Effector CD8-positive, alpha-beta T cell (primary cell): ENCODE measurements around the gene CCDC85C.

Experiments used
- DNase-seq: peaks from one replicate; lab custom pipeline; 2025; lab: John Stamatoyannopoulos, UW

The CCDC85C gene

GRCh38 chr14:99572173-99572999 is 31.6 kb downstream of the CCDC85C start:
- DNase-seq, result no peak

GRCh38 chr14:99571303-99571986 is 32.6 kb downstream of the CCDC85C start:
- DNase-seq, result no peak

GRCh38 chr14:99570544-99571302 is 33.3 kb downstream of the CCDC85C start:
- no peak for DNase-seq

DNA sequence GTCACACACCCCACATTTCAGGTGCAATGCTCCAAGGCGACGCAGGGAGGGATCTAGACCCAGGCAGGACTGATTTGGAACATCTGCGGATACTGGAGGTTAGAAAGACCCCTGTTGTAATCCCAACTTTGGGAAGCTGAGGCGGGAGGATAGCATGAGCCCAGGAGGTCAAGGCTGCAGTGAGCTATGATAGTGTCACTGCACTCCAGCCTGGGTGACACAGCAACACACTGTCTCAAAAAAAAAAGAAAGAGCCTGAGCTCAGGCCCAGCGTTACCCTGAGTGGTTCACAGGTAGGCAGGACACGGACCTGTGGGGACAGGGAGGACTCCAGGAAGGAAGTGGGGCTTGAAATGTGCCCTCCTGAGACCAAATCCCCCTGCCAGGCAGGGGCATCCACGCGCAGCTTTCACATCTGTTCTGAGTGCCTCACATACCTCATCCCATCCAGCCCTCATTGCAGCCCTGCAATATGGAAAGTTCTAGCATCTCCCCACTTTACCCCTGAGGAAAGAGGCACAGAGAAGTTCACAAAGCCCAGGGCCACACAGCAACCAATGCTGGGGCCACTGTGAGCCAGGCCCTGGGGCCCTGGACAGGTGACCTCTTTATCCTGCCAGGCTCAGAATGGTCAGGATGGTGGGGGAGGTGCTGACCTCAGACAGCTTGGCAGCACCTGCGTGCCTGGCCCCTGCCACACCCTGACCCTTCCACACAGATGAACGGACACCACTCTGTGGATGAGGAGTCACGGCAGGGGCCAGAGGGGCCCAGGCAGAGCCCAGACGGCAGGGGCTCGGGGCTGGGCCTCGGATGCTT is 34.1 kb downstream of the CCDC85C start:
- DNase-seq, result no peak

- DNase-seq, result no peak
Measured at GRCh38 chr14:99568567-99569560, 35.1 kb downstream of the CCDC85C start.

GRCh38 chr14:99566390-99567354 is 37.3 kb downstream of the CCDC85C start:
- DNase-seq, result no peak

DNA sequence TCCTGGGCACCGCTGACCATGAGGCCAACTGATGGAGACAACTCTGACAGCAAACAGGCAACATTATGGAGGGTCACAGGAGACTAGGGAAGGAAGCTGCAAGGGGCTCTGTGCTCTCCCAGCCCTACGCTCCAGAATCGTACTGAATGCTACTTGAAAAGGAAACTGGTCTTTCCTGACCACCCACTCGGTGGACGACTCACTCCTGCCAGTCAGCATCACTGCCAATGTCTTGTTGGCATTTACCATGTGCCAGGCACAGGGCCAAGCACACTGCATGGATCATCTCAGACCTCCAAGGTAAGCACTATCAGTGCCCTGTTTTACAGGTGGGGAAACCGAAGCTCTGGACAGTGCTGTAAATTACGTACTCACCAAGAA is 38.0 kb downstream of the CCDC85C start:
- no peak for DNase-seq

GRCh38 chr14:99565383-99565782 is 38.6 kb downstream of the CCDC85C start:
- DNase-seq, result no peak

- no peak for DNase-seq
Measured at GRCh38 chr14:99564926-99565259, 39.1 kb downstream of the CCDC85C start.

DNA sequence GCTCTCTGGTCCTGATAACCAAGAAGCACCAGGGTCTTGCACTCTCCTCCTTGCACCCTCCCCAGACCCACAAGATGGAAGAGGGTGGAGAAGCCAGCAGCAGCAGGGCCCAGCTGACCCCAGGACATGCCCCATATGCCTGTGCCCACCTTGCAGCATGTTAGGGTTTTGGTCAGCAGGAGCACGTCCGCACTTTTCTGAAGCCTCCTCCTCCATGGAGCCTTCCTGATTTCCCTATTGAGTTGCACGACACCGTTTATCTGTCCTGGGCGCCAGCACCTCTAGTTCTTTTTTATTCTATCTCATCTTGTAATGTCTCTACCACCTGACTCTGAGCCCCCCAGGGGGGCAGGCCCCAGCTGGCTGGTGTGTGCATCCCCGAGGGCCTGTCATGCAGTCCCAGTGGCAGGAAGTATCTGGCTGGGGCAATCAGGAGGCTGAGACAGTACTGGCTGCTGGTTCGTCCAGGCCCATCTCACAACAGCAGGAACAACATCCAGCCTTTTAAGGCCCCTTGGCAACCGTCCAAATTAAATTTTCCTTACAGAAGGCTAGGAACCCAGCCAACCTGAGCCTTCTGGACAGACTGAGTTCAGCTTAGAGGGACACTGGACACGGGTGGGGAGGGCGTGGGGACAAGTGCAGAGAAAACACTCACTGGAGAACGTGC is 39.6 kb downstream of the CCDC85C start:
- DNase-seq, result no peak

DNA sequence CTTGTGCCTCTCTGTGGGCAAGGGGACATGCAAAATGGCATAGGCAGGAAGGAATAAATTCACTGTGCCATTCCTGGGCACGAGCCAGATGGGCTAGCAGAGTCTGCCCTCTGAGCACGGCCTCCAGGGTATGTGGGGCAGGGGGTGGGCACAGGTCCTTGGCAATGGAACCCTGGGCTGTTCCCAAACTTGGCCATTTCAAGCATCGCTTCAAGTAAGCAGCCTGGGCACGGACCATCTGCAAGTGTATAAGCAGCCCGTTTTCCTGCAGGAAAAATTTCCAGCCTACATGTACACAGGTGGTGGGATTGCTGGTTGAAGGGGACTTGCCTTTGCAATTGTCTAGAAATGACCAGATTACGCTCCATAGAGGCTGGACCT is 40.3 kb downstream of the CCDC85C start:
- DNase-seq, result no peak

DNA sequence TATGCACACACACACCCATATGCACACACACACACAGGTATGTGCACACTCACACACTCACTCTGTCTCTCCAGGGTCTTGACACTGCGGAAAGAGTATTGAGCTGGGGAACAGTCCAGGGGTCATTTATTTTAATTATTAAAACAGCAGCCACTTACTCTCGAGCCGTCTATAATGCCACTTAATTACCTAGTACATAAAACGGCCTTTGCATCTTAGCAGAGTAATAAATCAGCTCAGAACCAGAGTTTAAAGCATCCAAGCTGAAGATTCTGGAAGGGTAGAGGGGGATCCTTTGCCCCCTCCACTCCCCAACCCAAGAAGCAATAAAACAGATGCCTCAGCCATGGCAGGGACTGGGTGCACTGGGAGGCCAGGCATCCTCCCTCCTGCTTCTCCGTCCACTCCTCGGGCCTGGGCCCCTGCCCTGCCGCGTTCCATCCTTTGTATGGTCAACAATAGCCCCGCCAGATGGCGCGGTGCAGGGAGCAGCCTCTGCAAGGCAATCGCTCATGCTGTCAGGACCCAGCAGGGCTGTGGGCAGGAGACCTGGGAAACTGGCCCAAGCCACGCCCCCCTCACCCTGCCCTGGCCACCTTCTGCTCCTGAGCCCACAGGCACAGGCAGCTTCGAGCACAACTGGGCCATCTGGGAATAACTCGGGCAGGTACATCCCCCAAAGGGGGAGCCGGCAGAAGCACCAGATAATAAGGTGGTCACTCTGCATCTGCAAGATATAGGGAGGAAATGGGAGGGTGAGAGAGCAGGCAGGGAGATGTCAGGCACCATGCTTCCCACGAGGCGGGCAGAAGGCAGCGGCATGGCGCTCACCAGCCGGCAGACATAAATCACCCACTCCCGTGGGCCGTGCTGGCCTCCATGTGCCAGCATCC is 40.9 kb downstream of the CCDC85C start:
- no peak for DNase-seq

- no peak for DNase-seq
Measured at GRCh38 chr14:99561864-99562263, 42.1 kb downstream of the CCDC85C start.

DNA sequence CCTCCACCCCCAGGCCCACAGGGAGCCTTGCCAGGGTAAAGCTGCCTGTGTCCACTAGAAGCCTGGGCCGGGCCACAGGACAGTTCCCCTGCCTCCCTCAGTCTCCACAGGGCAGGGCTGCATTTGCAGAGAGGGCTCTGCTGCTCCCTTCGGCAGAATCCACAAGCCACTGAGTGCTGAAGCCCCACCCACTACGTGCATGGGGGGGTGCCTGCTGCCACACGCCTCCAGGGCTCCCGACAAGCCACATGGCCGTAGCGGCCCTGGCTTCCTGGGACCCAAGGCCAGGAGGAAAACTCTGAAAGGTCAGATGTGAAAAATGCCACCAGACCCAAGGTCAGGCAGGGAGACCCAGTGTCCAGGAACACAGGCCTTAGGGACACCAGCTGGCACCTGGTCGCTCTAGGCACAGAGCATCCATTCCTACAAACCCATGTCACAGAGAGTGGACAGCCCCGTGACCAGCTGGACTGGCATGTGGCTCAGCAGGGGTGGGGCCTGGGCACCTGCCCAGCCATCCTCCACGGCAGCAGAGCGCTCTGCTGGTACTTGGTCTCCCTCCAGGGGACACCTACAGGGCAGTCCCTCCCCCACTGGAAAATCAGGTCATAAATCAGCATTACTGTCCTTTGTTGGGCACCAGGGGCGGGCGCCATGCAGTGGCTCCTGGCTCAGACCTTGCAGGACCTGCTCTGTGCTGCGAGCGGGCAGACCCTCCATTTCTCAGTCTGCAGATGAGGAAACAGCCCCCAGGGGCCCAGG is 42.9 kb downstream of the CCDC85C start:
- no peak for DNase-seq

DNA sequence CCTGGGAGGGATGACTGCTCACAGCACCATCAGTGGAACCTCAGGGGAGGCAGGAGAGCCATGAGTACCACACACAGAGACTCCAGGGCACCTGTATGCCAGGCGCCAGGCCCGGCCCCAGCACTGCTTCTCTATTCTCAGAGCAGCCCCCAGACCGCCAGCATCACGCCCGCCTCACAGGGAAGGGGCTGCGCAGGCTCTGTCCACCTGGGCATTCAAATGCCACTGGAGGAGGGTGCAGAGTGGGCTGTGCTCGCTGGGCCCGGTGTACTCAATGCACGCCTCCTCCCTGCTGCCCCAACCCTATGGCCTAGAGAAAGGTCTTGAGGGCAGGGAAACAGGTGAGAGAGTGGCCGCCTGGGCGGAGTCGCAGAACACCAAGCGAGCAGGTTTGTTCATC is 43.6 kb downstream of the CCDC85C start:
- DNase-seq, result no peak

DNA sequence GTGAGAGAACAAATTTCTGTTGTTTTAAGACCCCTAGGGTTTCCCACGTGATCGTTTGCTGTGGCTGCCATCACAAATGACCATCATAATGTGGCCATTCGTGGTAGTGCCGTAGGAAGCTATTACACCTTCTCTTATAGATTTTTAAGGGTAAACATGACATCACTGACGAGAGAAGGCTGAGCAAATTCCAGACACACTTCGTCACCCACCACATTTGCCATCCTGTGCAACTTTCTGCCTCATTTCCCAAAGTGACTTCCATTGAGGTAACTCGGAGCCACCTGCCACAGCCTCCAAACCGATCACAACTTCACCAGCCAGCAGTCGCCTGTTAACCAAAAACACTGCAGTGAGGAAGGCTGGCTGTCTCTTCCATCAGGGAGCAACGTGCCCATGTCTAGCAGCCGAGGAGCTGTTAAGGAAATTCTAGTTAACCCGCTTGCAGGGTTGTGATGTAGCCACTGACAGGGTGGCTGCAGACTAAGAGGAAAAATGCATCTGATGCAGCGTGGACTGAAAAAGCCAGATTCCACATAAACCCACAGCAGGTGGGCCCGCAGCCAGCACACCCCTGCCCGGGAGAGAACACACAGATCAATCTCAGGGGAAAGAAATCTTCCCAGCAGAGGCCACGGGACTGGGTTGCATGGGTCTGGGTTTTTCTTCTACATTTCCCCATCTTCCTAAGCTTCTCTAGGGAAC is 44.6 kb downstream of the CCDC85C start:
- no peak for DNase-seq
